COLO668 (cell line): Measurements from ENCODE around the gene IFITM5.
A peak's percentile ranks its signal among the peaks of the same experiment; 100 is the strongest.
"Not testable (repeated sequence)": the region's sequence is repeated elsewhere in the genome, so short reads cannot be mapped to it uniquely, and the experiment has no call there.

ENCODE experiments used
- DNase-seq: peaks from one replicate; lab custom pipeline; 2025; ENCODE audit not compliant: unreplicated experiment; lab: John Stamatoyannopoulos, UW

Gene IFITM5

GRCh38 chr11:296171-297050 lies 2.9 kb downstream of the IFITM5 start:
- DNase-seq: no peak

DNA sequence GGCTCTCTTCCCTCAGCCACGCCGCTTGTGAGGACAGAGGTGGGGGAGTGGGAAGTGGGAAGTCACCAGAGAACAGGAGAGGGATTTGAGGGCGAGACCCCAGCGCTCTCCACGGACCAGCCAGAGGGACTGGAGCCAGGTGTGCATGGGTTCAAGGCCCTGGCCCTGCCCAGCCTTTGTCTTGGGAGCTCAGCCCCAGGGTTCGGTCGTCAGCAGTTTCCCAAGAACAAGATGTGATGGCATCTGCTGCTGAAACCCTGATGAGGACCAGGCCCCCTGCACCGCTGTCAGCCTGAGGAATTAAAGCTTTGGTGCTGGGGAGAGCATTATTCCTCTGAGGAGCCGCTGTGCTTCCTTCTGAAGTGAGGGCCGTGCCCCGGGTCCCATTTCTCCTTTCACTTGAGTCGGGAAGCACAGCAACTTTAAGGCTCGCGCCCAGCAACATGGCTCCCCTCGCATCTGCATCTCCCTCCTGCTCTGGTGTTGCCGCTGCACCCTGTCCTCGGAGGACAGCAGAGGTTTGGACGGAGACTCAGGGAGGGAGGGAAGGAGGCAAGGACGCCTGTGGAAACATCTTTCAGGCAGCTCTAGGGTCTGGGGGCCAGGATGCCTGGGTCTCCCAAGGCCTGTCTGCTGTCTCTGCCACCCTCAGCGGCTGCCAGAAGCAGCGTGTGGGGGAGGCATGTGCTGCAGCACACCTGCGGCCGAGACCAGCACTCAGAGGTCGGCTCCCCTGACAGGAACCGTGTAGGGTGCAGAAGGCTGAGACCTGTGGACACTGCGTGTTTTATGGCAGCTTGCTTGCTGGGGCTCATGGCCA lies 3.8 kb downstream of the IFITM5 start:
- no peak for DNase-seq

GRCh38 chr11:294780-295179 lies 4.5 kb downstream of the IFITM5 start:
- DNase-seq: no peak

- no peak for DNase-seq
Observed at GRCh38 chr11:293852-294661, 5.3 kb downstream of the IFITM5 start.

GRCh38 chr11:293271-293851 lies 6.0 kb downstream of the IFITM5 start:
- no peak for DNase-seq

GRCh38 chr11:292211-293121 lies 6.9 kb downstream of the IFITM5 start:
- no peak for DNase-seq

DNA sequence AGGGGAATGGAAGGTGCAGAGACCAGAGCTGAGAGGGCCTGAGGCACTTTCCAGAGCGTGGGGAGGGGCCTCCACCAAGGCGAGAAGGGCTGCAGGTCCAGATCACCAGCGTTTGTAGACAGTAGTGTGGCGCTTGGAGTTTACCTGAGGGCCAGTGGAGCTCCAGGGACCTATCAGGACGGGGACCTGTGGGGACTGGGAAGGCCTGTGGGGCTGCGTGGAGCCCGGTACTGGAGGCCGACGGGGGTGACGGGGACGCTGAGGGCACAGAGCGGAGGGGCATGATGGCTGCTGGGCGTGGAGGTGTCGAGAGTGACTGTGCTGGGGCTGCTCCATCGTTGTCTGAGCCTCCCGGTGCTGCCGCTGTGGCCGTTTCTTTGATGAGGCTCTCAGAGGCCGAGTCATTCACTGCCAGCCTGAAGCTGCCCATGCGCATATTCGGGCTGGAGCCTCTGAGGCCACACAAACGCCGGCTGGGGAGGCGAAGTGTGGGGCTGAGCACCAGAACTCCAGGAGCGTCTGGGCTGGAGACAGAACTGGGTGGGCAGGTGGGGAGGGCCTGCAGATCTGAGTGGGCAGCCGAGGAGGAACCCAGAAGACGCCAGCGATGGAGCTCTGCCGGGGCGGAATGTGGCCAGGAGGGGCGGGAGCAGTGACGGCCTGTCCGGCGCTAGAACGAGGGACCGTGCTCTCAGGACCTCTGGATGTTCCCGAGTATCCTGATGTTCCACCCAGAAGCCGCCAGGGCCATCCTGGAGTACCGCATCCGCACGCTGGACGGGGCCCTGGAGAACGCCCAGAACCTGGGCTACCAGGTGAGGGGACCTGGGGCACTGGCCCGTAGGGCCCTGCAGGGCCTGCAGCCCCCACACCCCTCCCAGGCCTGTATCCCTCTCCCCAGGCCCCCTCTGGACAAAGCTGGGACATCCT lies 7.8 kb downstream of the IFITM5 start:
- DNase-seq: no peak

DNA sequence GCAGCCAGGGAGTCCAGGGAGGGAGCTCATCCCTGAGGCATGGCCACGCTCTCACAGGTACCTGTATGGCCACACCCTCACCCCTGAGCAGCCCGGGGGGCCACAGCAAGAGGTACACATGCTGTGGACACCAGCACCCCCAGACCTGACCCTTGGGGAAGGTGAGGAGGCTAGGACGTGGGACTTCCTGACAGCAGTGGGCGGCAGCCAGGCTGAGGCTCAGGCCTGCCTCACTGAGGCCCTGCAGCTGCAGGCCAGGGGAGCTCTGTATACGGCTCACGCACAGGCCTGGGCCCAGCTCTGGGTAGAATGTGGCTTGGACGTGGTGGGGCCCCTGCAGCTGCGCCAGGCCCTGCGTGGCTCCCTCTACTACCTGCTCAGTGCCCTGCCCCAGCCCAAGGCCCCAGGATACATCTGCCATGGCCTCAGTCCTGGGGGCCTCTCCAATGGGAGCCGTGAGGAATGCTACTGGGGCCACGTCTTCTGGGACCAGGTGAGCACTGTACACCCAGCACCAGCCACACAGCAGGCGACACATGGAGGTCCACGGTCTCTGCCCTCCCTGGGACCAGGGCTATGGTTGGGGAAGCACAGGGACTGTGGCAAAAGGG lies 8.6 kb downstream of the IFITM5 start:
- no peak for DNase-seq

- no peak for DNase-seq
Observed at GRCh38 chr11:289712-290620, 9.4 kb downstream of the IFITM5 start.

DNA sequence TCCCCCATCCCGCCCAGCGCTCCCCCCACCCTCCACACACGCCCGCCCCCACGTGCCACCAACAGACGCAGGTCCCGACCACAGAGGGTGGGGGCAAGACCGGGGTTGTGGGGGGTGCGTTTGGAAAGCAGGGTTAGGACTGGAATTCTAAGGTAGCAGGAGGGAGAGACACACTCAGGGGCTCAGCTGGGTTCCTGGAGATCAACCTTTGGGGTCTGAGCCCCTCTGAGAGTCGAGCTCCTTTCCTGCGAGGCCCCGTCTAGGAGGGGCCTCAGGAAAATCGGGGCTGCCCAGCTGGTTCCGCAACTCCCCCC lies 10.0 kb downstream of the IFITM5 start:
- no peak for DNase-seq

DNA sequence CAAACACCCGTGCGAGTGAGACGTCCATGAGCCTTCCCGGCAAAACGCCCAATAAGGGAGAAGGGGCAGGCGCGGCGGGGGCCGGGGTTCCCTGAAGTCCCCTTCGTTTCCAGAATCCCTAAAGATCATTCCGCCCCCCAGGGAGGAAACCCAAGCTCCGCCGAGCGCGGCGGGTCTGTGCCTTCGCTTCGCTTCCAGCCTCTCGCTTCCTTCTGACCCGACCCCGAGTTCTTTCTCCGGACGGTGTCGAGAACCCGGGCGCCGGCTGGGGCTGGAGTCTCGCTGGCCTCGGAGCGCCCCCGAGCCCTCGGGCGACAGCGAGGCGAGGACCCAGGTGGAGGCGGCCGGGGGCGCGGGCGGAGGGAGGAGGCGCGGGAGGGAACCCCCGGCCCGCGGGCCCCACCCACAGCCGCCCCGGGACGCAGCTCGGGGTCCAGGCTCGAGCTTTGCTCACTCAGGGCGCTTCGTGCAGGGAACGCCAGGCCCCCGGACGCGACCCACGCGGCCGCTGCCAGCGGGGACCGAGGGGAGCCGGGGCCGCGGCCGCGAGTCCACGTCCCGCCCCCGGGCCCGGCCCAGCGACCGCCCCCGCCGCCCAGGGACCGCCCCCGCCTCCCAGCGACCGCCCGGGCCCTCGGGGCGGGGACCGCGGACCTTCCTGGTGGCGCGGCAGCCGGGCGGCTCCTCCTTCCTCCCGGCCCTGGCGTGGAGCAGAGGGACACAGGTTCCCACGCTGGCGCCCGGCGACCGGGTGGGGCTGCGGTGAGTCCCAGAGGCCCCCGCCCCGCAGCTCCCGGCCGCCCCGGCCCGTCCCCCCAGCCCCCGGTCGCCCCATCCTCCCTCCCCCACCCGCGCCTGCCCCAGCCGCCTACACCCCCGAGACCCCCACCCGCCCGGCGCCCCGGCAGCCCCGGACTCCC lies 10.6 kb downstream of the IFITM5 start, which contains the start of gene PGGHG:
Gene PGGHG (plus strand): TSS at position 649 of the 920 bp plus-strand sequence. CDS start 691 bp downstream, outside the sequence.
- peak; percentile 7 for DNase-seq

- no peak for DNase-seq
Observed at GRCh38 chr11:287821-288477, 11.4 kb downstream of the IFITM5 start.

DNA sequence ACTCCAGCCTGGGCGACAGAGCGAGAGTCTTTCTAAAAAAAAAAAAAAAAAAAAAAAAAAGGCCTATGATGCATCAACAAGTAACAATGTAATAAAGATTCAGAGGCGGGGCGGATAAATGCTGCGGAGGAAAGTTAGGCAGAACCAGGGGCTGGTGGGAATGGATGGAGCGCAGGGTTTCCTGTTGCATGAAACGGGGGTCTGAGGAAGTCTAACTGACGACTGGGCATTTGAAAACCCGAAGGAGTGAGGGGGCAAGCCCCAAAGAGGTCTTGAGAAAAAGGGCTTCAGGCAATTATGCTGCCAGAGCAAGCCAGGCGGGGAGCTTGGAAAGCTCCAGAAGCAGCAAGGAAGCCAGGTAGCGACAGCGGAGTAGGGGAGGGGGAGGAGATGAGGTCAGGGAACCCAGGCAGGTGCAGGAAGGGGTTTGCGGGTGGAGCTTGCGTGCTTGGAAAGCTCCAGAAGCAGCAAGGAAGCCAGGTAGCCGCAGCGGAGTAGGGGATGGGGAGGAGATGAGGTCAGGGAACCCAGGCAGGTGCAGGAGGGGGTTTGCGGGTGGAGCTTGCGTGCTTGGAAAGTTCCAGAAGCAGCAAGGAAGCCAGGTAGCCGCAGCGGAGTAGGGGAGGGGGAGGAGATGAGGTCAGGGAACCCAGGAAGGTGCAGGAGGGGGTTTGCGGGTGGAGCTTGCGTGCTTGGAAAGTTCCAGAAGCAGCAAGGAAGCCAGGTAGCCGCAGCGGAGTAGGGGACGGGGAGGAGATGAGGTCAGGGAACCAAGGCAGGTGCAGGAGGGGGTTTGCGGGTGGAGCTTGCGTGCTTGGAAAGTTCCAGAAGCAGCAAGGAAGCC lies 12.1 kb downstream of the IFITM5 start:
- DNase-seq: not testable (repeated sequence)

GRCh38 chr11:285894-286220 lies 13.5 kb downstream of the IFITM5 start:
- DNase-seq: no peak
